K562 (cell line): Measurements from ENCODE around the gene TRIM75. TPM values are rescaled to one million over a fixed set of nuclear protein-coding genes. Genes with fewer than 3 reads are reported as not detected.

Experiments used
- ATAC-seq: fragments of 200-7000 bp; cut with Tn5 transposase; 3 replicates; pipeline ENCODE4 v1.9.1; 2020; ENCODE audit warnings: moderate library complexity
- BruUV-seq: library from RNA; stranded (reverse); fragments of 400-500 nt; replicated peaks from 2 replicates; lab custom pipeline; 2021; lab: Mats Ljungman, UMichigan
- CTCF ChIA-PET: fragments of 300-600 bp; formaldehyde crosslinking; extraction: SDS; loops from one replicate; lab custom pipeline; 2021; ENCODE audit warnings: low intra/inter-chr PET ratio; lab: Yijun Ruan, JAX
- POLR2A ChIA-PET: fragments of 300-600, 350-650 bp; sonication (Branson Sonifier 250); formaldehyde crosslinking; extraction: SDS; loops from one replicate; lab custom pipeline; 2021; ENCODE audit warnings: antibody characterized with exemption, inconsistent platforms; lab: Yijun Ruan, JAX
- DNase-seq, 4 experiments: peaks; one replicate each; pipeline versions ENCODE4 v3.0.0 to v3.0.0-alpha.2; 2011 to 2018; ENCODE audit warnings: low spot score in 3 of 4, mixed read lengths in 3 of 4; ENCODE audit errors: extremely low read depth in 1 of 4
- FAIRE-seq: peaks from 2 replicates; lab custom pipeline; 2011; peaks lifted over from hg19 to GRCh38; lab: Jason Lieb, UNC
- H2AFZ ChIP-seq: 2 replicates; pipeline ENCODE4 v1.6.0; 2011; ENCODE audit warnings: low read depth, low read length, control low read depth, inconsistent platforms
- H3K27ac ChIP-seq: fragments of 200-600 bp; 3 replicates; pipeline ENCODE4 v1.8.0; 2011; ENCODE audit warnings: low read depth, mild to moderate bottlenecking, control low read depth, inconsistent platforms, low read length, moderate library complexity, mixed read lengths; ENCODE audit errors: extremely low read depth
- H3K27me3 ChIP-seq, 2 experiments: fragments of 300-600 bp in 1 of 2; 2 replicates in 1 of 2; 3 replicates in 1 of 2; pipeline versions ENCODE4 v1.6.0 to v1.8.0; 2011; ENCODE audit warnings: inconsistent platforms in 2 of 2, low read length in 2 of 2, mild to moderate bottlenecking in 1 of 2, mixed read lengths in 1 of 2, moderate library complexity in 1 of 2; ENCODE audit not compliant: control insufficient read depth in 2 of 2, insufficient read depth in 2 of 2
- H3K36me3 ChIP-seq: fragments of 300-600 bp; 3 replicates; pipeline ENCODE4 v1.8.0; 2011; ENCODE audit warnings: mild to moderate bottlenecking, low read length, inconsistent platforms; ENCODE audit not compliant: control insufficient read depth, insufficient read depth
- H3K4me1 ChIP-seq, 2 experiments: fragments of 200-600 bp in 1 of 2; replicated peaks in 1 of 2; 2 replicates in 1 of 2; 3 replicates in 1 of 2; pipeline versions ENCODE4 v1.5.1 to v1.8.0; 2011; ENCODE audit warnings: inconsistent platforms in 2 of 2, low read length in 2 of 2, mild to moderate bottlenecking in 1 of 2, mixed read lengths in 1 of 2, moderate library complexity in 1 of 2; ENCODE audit not compliant: control insufficient read depth in 2 of 2, insufficient read depth in 2 of 2
- H3K4me2 ChIP-seq: 2 replicates; pipeline ENCODE4 v1.6.1; 2011; ENCODE audit warnings: low read length, control low read depth, inconsistent platforms, mixed read lengths; ENCODE audit not compliant: insufficient read depth
- H3K4me3 ChIP-seq: fragments of 200-600 bp; sonication (generic), shearing (Covaris generic); 2 replicates; pipeline ENCODE4 v1.5.1; 2016; ENCODE audit warnings: control low read depth, inconsistent platforms
- H3K79me2 ChIP-seq: fragments of 200-600 bp; 3 replicates; pipeline ENCODE4 v1.8.0; 2011; ENCODE audit warnings: low read length, inconsistent platforms; ENCODE audit not compliant: control insufficient read depth, insufficient read depth
- H3K9ac ChIP-seq, 2 experiments: 2 replicates each; pipeline versions ENCODE4 v1.6.0 to v1.6.1; 2011; ENCODE audit warnings: low read depth in 2 of 2, low read length in 2 of 2, control low read depth in 1 of 2, inconsistent platforms in 1 of 2, mild to moderate bottlenecking in 1 of 2, mixed read lengths in 1 of 2; ENCODE audit not compliant: insufficient read depth in 1 of 2
- H3K9me1 ChIP-seq: one replicate; pipeline ENCODE4 v1.6.0; 2011; ENCODE audit warnings: inconsistent platforms, mild to moderate bottlenecking, low read length, moderate library complexity; ENCODE audit not compliant: control insufficient read depth, insufficient read depth
- H3K9me3 ChIP-seq: replicated peaks from 2 replicates; pipeline ENCODE4 v1.5.1; 2011; ENCODE audit warnings: low read depth, low read length, inconsistent platforms; ENCODE audit not compliant: control insufficient read depth, insufficient read depth
- H4K20me1 ChIP-seq: replicated peaks from 2 replicates; pipeline ENCODE4 v1.6.1; 2011; ENCODE audit warnings: low read length, inconsistent platforms, mixed read lengths; ENCODE audit not compliant: control insufficient read depth, insufficient read depth
- ARID2 ChIP-seq: fragments of 450-650 bp; IDR thresholded peaks from 2 replicates; pipeline ENCODE4 v1.6.1; 2017; ENCODE audit warnings: antibody characterized with exemption, mild to moderate bottlenecking
- CCAR2 ChIP-seq: fragments of 200-400 bp; formaldehyde crosslinking; IDR thresholded peaks from 2 replicates; pipeline ENCODE4 v1.6.1; 2017; ENCODE audit warnings: mild to moderate bottlenecking, low read depth, low read length
- EHMT2 ChIP-seq: fragments of 450-650 bp; IDR thresholded peaks from 2 replicates; pipeline ENCODE4 v1.6.1; 2018; ENCODE audit warnings: antibody characterized with exemption
- ETS1 ChIP-seq: conservative IDR thresholded peaks from 2 replicates; pipeline ENCODE4 v1.6.1; 2011; ENCODE audit warnings: low read depth, mild to moderate bottlenecking, low read length; ENCODE audit not compliant: control insufficient read depth
- FOXJ2 ChIP-seq: fragments of 200-800 bp; sonication (Bioruptor generic); IDR thresholded peaks from 2 replicates; pipeline ENCODE4 v1.6.1; 2016; ENCODE audit warnings: missing genetic modification characterization, missing compliant biosample characterization
- GTF2A2 ChIP-seq: IDR thresholded peaks from 2 replicates; pipeline ENCODE4 v1.6.1; 2016; ENCODE audit warnings: mild to moderate bottlenecking, missing genetic modification characterization, missing compliant biosample characterization
- HSF4 ChIP-seq: fragments of 250-450 bp; sonication (Bioruptor Pico); IDR thresholded peaks from 2 replicates; pipeline ENCODE4 v2.1.2; 2022; ENCODE audit warnings: mild to moderate bottlenecking, moderate library complexity, borderline replicate concordance
- MYC ChIP-seq, 2 experiments: fragments of 250-450 bp in 1 of 2; sonication (Bioruptor Pico) in 1 of 2; IDR thresholded peaks; 2 replicates each; pipeline versions ENCODE4 v1.5.1 to v1.6.1; 2012 to 2021; ENCODE audit warnings: low read depth in 2 of 2, borderline replicate concordance in 1 of 2, improper control_type of control experiment in 1 of 2, low read length in 1 of 2, mild to moderate bottlenecking in 1 of 2, moderate library complexity in 1 of 2
- POLR2AphosphoS5 ChIP-seq: IDR thresholded peaks from 2 replicates; pipeline ENCODE4 v1.6.1; 2011; ENCODE audit warnings: mild to moderate bottlenecking, low read depth, low read length, moderate library complexity; ENCODE audit not compliant: control insufficient read depth, insufficient read depth
- SMAD2 ChIP-seq: fragments of 150-350 bp; IDR thresholded peaks from 2 replicates; pipeline ENCODE4 v1.6.1; 2014; ENCODE audit warnings: low read depth, mild to moderate bottlenecking, low read length
- SMC3 ChIP-seq: conservative IDR thresholded peaks from 2 replicates; pipeline ENCODE4 v1.6.1; 2011; ENCODE audit warnings: low read depth, low read length, improper control_type of control experiment; ENCODE audit not compliant: insufficient read depth
- TBL1XR1 ChIP-seq, 2 experiments: IDR thresholded peaks; 2 replicates each; pipeline ENCODE4 v1.6.1; 2012; ENCODE audit warnings: improper control_type of control experiment in 2 of 2, low read length in 2 of 2, mild to moderate bottlenecking in 1 of 2
- ZNF175 ChIP-seq: fragments of 200-800 bp; sonication (Bioruptor generic); IDR thresholded peaks from 2 replicates; pipeline ENCODE4 v1.6.1; 2016; ENCODE audit warnings: low read depth, mild to moderate bottlenecking, missing genetic modification characterization, missing compliant biosample characterization
- ZNF507 ChIP-seq: conservative IDR thresholded peaks from 2 replicates; pipeline ENCODE4 v1.6.1; 2017; ENCODE audit warnings: missing genetic modification characterization, missing compliant biosample characterization
- ZNF586 ChIP-seq: fragments of 450-650 bp; formaldehyde crosslinking; conservative IDR thresholded peaks from 2 replicates; pipeline ENCODE4 v1.4.0; 2020; ENCODE audit warnings: mild to moderate bottlenecking, moderate library complexity
- ZNF695 ChIP-seq: fragments of 450-650 bp; formaldehyde crosslinking; IDR thresholded peaks from 2 replicates; pipeline ENCODE4 v1.4.0; 2020; ENCODE audit warnings: mild to moderate bottlenecking, moderate library complexity
- WGBS: fragments of 100-300 bp; shearing (Covaris generic); methylation state at CpG from one replicate; pipeline ENCODE4 v1.1.6; 2016; ENCODE audit warnings: low coverage, mixed read lengths; ENCODE audit not compliant: insufficient coverage; ENCODE audit errors: missing lambda C conversion rate; 5-methylcytosine and 5-hydroxymethylcytosine counted together
- in situ Hi-C: fragments of 300-500 bp; cut with MboI; formaldehyde crosslinking; loops from 4 replicates; pipeline ENCODE4 v1.15.0; 2018; ENCODE audit warnings: inconsistent platforms, mixed read lengths
- intact Hi-C: fragments of 100-400 bp; cut with micrococcal nuclease; formaldehyde crosslinking; loops from 2 replicates; pipeline ENCODE4 v1.14.2; 2022
- polyA plus RNA-seq, 8 experiments: library from polyadenylated mRNA; depleted of rRNA in 4 of 8; stranded (reverse) in 5 of 8; unstranded in 3 of 8; fragments of >200 nt; fragmentation: Nextera tagmentation in 2 of 8; fragmentation: Illumina TruSeq in 1 of 8; extraction: Ambion mirVana in 2 of 8; extraction: Trizol in 1 of 8; gene quantifications; 2 replicates each; pipeline versions ENCODE4 v1.2.1 to v1.2.3, GENCODE V29; 2011 to 2014; ENCODE audit warnings: inconsistent platforms in 1 of 8, missing spikeins in 1 of 8
- total RNA-seq, 7 experiments: library from RNA; depleted of rRNA in 6 of 7; stranded (reverse); fragments of >200 nt in 6 of 7; fragmentation: Illumina TruSeq in 2 of 7; extraction: Trizol in 2 of 7; gene quantifications; 2 replicates each; pipeline versions ENCODE4 v1.2.1 to v1.2.3, GENCODE V29; 2011 to 2021; ENCODE audit warnings: low replicate concordance in 1 of 7

The TRIM75 gene
- total and polyA plus RNA-seq, 9 of the 15 experiments (the other 6 are each of a cell fraction or from before 2014, with no cell fraction given): not detected

- no peak for FAIRE-seq
- H3K27me3 ChIP-seq: peaks cover 15 to 48% of the 10 kb centered on the region in 2 experiments
- no peak for DNase-seq
- H4K20me1 ChIP-seq: no peaks in the 10 kb centered on the region
- H2AFZ ChIP-seq: no peak overlapping the region
- no peaks in the 10 kb centered on the region for H3K9me1 ChIP-seq
- TF ChIP-seq ZNF695 (CRISPR knock-in tag) (no peak), ZNF586 (CRISPR knock-in tag) (no peak), HSF4 (no peak)
- no peak overlapping the region for H3K4me2 ChIP-seq
- CTCF ChIA-PET: no interaction called here
- POLR2A ChIA-PET: no interaction called here
- no peak overlapping the region for H3K27ac ChIP-seq
- no peak overlapping the region for H3K9ac ChIP-seq
- 0% methylated on average over 2 of the region's 2 CpGs for WGBS
- no peaks in the 10 kb centered on the region for H3K4me1 ChIP-seq
- in situ Hi-C loops: no loop called here
- intact Hi-C loops: no loop called here
- no peak overlapping the region for H3K4me3 ChIP-seq
- no peaks in the 10 kb centered on the region for H3K79me2 ChIP-seq
- BruUV-seq: no TSS peak
- H3K9me3 ChIP-seq: no peaks in the 10 kb centered on the region
- H3K36me3 ChIP-seq: no peaks in the 10 kb centered on the region
- ATAC-seq: no peak
Observed at GRCh38 chr4:165010487-165010886, 43.2 kb upstream of the TRIM75 start.

- Histone ChIP-seq H2AFZ (no peak overlapping the region), H3K4me1 (no peaks in the 10 kb centered on the region), H4K20me1 (no peaks in the 10 kb centered on the region), H3K4me2 (no peak overlapping the region), H3K27me3 (peaks cover 15 to 47% of the 10 kb centered on the region in 2 experiments), H3K79me2 (no peaks in the 10 kb centered on the region), H3K36me3 (no peaks in the 10 kb centered on the region), H3K9ac (no peak overlapping the region), H3K9me3 (no peaks in the 10 kb centered on the region), H3K27ac (no peak overlapping the region), H3K4me3 (no peak overlapping the region), H3K9me1 (no peaks in the 10 kb centered on the region)
- POLR2A ChIA-PET: no interaction called here
- in situ Hi-C loops (no loop called here), intact Hi-C loops (no loop called here)
- CTCF ChIA-PET: no interaction called here
- DNase-seq (no peak), ATAC-seq (no peak), FAIRE-seq (no peak)
- TF ChIP-seq ZNF175 (no peak), MYC (IDR thresholded peaks at IDR 0.05; ENCODE audit: low read depth, low read length) (no peak), MYC (CRISPR knock-in tag; IDR thresholded peaks at IDR 0.05; ENCODE audit: borderline replicate concordance, low read depth) (no peak), EHMT2 (no peak), ARID2 (no peak), TBL1XR1 (IDR thresholded peaks at IDR 0.05; ENCODE audit: low read length in 2 of 2) (no peak), SMC3 (no peak), POLR2AphosphoS5 (no peak), ETS1 (no peak), SMAD2 (no peak), GTF2A2 (tag) (no peak), CCAR2 (no peak), FOXJ2 (tag) (no peak), ZNF507 (tag) (no peak)
- 1% methylated on average over 7 of the region's 8 CpGs for WGBS
- no TSS peak for BruUV-seq
Observed at GRCh38 chr4:165010991-165011390, 42.7 kb upstream of the TRIM75 start.
